ENCODE results near the gene NACA.

DNA sequence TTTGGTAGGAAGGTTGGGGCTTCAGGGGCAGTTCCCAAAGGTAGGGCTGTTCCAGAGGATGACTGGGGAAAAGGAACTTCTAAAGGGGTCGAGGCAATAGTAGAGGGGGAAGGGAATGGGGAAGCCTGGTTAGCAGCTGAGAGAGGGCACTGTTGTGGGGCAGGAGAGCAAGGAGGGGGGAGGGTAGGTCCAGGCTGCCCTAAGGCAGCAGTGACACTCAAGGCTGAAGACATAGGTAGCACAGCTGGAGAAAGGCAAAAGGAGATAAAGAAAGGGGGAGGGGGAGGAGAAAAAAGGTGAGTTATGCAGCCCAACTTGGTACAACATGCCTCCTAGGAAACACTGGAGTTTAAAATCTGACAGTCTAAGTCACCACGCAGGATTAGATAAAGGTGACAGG lies 3.9 kb downstream of the NACA start:
- TF ChIP-seq POLR2A (IDR thresholded peaks at IDR 0.05), result no peak
- TF ChIP-seq, protein P1, sequence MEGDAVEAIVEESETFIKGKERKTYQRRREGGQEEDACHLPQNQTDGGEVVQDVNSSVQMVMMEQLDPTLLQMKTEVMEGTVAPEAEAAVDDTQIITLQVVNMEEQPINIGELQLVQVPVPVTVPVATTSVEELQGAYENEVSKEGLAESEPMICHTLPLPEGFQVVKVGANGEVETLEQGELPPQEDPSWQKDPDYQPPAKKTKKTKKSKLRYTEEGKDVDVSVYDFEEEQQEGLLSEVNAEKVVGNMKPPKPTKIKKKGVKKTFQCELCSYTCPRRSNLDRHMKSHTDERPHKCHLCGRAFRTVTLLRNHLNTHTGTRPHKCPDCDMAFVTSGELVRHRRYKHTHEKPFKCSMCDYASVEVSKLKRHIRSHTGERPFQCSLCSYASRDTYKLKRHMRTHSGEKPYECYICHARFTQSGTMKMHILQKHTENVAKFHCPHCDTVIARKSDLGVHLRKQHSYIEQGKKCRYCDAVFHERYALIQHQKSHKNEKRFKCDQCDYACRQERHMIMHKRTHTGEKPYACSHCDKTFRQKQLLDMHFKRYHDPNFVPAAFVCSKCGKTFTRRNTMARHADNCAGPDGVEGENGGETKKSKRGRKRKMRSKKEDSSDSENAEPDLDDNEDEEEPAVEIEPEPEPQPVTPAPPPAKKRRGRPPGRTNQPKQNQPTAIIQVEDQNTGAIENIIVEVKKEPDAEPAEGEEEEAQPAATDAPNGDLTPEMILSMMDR (IDR thresholded peaks at IDR 0.05), result no peak
- no peak for TF ChIP-seq POLR2AphosphoS5 (IDR thresholded peaks at IDR 0.05; ENCODE audit: insufficient read depth in 1 of 2, low read depth in 1 of 2)

All from vagina (tissue), 2 donors.